ENCODE data around the gene SLC38A10. TPM values are rescaled to one million over a fixed set of nuclear protein-coding genes. Genes with fewer than 3 reads are reported as not detected.

SLC38A10 gene
- total RNA-seq, 1 experiment from 2014 or later: 121 TPM

GRCh38 chr17:81232616-81233241 lies 62.4 kb downstream of the SLC38A10 start:
- no peak overlapping the region for H3K4me3 Mint-ChIP-seq (ENCODE audit: low read depth, unreplicated experiment)
- no peaks in the 10 kb centered on the region for H3K9me3 Mint-ChIP-seq (ENCODE audit: low read depth, unreplicated experiment)
- H3K27me3 Mint-ChIP-seq (ENCODE audit: unreplicated experiment): no peaks in the 10 kb centered on the region
- no peak for TF ChIP-seq CTCF (IDR thresholded peaks at IDR 0.05; ENCODE audit: unreplicated experiment)
- no TSS peak for BruUV-seq (replicated peaks)
- CTCF ChIA-PET: no interaction called here
- intact Hi-C loops (cut with micrococcal nuclease; ENCODE audit: unreplicated experiment): no loop called here
- DNase-seq: no peak
- peaks cover 14% of the 10 kb centered on the region for H3K36me3 Mint-ChIP-seq (ENCODE audit: insufficient read depth, unreplicated experiment)
- no peaks in the 10 kb centered on the region for H3K4me1 Mint-ChIP-seq (ENCODE audit: low read depth, unreplicated experiment)
- H3K27ac Mint-ChIP-seq (ENCODE audit: unreplicated experiment): no peak overlapping the region

GRCh38 chr17:81231766-81232581 lies 63.1 kb downstream of the SLC38A10 start:
- no peaks in the 10 kb centered on the region for H3K27me3 Mint-ChIP-seq (ENCODE audit: unreplicated experiment)
- H3K36me3 Mint-ChIP-seq (ENCODE audit: insufficient read depth, unreplicated experiment): peaks cover 12% of the 10 kb centered on the region
- intact Hi-C loops (cut with micrococcal nuclease; ENCODE audit: unreplicated experiment): no loop called here
- H3K4me3 Mint-ChIP-seq (ENCODE audit: low read depth, unreplicated experiment): no peak overlapping the region
- H3K4me1 Mint-ChIP-seq (ENCODE audit: low read depth, unreplicated experiment): no peaks in the 10 kb centered on the region
- no peak for DNase-seq
- no peak for TF ChIP-seq CTCF (IDR thresholded peaks at IDR 0.05; ENCODE audit: unreplicated experiment)
- no TSS peak for BruUV-seq (replicated peaks)
- no peak overlapping the region for H3K27ac Mint-ChIP-seq (ENCODE audit: unreplicated experiment)
- no peaks in the 10 kb centered on the region for H3K9me3 Mint-ChIP-seq (ENCODE audit: low read depth, unreplicated experiment)
- CTCF ChIA-PET: no interaction called here

GRCh38 chr17:81231121-81231645 lies 63.9 kb downstream of the SLC38A10 start:
- intact Hi-C loops (cut with micrococcal nuclease; ENCODE audit: unreplicated experiment): no loop called here
- Mint-ChIP-seq H3K36me3 (ENCODE audit: insufficient read depth, unreplicated experiment) (peaks cover 12% of the 10 kb centered on the region), H3K27me3 (ENCODE audit: unreplicated experiment) (no peaks in the 10 kb centered on the region), H3K4me1 (ENCODE audit: low read depth, unreplicated experiment) (no peaks in the 10 kb centered on the region), H3K9me3 (ENCODE audit: low read depth, unreplicated experiment) (no peaks in the 10 kb centered on the region), H3K27ac (ENCODE audit: unreplicated experiment) (no peak overlapping the region), H3K4me3 (ENCODE audit: low read depth, unreplicated experiment) (no peak overlapping the region)
- no TSS peak for BruUV-seq (replicated peaks)
- no peak for TF ChIP-seq CTCF (IDR thresholded peaks at IDR 0.05; ENCODE audit: unreplicated experiment)
- no peak for DNase-seq
- CTCF ChIA-PET: no interaction called here

GRCh38 chr17:81230043-81230820 lies 64.9 kb downstream of the SLC38A10 start:
- CTCF ChIA-PET: interaction anchor here (0.6 to 1.4 kb wide), 2 partner anchors 8 to 268 kb away, joined by 4 to 7 read pairs; partner anchors contain the start of genes NDUFAF8 and TEPSIN
- Mint-ChIP-seq H3K27ac (ENCODE audit: unreplicated experiment) (no peak overlapping the region), H3K36me3 (ENCODE audit: insufficient read depth, unreplicated experiment) (peaks cover 12% of the 10 kb centered on the region), H3K4me1 (ENCODE audit: low read depth, unreplicated experiment) (no peaks in the 10 kb centered on the region), H3K9me3 (ENCODE audit: low read depth, unreplicated experiment) (no peaks in the 10 kb centered on the region), H3K4me3 (ENCODE audit: low read depth, unreplicated experiment) (no peak overlapping the region), H3K27me3 (ENCODE audit: unreplicated experiment) (no peaks in the 10 kb centered on the region)
- intact Hi-C loops (cut with micrococcal nuclease; ENCODE audit: unreplicated experiment): no loop called here
- no peak for DNase-seq
- BruUV-seq (replicated peaks): no TSS peak
- peak; percentile 43 for TF ChIP-seq CTCF (IDR thresholded peaks at IDR 0.05; ENCODE audit: unreplicated experiment)

Data from Calu3 (cell line).